Nephron progenitor cell (in vitro differentiated cells): ENCODE results near the gene AKTIP.

Source experiments
- DNase-seq: peaks from one replicate; pipeline ENCODE4 v3.0.0; 2021
- H3K27ac Mint-ChIP-seq: 2 replicates; pipeline ENCODE4 v1.8.0; 2021; ENCODE audit warnings: mild to moderate bottlenecking, moderate library complexity, mixed read lengths
- H3K27me3 Mint-ChIP-seq: 2 replicates; pipeline ENCODE4 v1.8.0; 2021; ENCODE audit warnings: mild to moderate bottlenecking, low read depth, mixed read lengths; ENCODE audit not compliant: poor library complexity
- H3K36me3 Mint-ChIP-seq: 2 replicates; pipeline ENCODE4 v1.8.0; 2021; ENCODE audit warnings: low read depth, mixed read lengths
- H3K4me1 Mint-ChIP-seq: 2 replicates; pipeline ENCODE4 v1.8.0; 2021; ENCODE audit warnings: mixed read lengths
- H3K4me3 Mint-ChIP-seq: 2 replicates; pipeline ENCODE4 v1.8.0; 2021; ENCODE audit warnings: mild to moderate bottlenecking, moderate library complexity, mixed read lengths
- H3K9me3 Mint-ChIP-seq: 2 replicates; pipeline ENCODE4 v1.8.0; 2021; ENCODE audit warnings: mild to moderate bottlenecking, moderate library complexity, mixed read lengths
- TF ChIP-seq, protein P1 (sequence below): fragments of 200-600 bp; sonication (generic); IDR thresholded peaks from 2 replicates; pipeline ENCODE4 v1.5.0; 2021; ENCODE audit warnings: antibody characterized with exemption

Gene AKTIP

DNA sequence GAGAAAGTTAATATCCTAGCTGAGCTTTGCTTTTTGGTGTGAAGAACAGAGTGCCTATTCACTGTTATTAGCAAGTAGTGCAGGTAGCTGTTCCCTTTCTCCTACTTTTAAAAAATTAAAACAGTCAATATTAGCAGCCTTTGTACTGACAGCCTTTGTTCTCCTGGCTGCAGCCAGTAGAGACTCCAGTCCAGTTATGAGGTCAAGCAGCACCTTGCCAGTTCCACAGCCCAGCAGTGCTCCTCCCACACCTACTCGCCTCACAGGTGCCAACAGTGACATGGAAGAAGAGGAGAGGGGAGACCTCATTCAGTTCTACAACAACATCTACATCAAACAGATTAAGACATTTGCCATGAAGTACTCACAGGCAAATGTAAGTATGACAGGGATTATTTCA, 22.6 kb downstream of the AKTIP start:
- H3K4me3 Mint-ChIP-seq, result no peak overlapping the region
- peaks cover 11% of the 10 kb centered on the region for H3K9me3 Mint-ChIP-seq

GRCh38 chr16:53478965-53479364, 24.0 kb downstream of the AKTIP start:
- Mint-ChIP-seq H3K4me1 (no peaks in the 10 kb centered on the region), H3K36me3 (peaks cover 92% of the 10 kb centered on the region), H3K4me3 (no peak overlapping the region), H3K27me3 (no peaks in the 10 kb centered on the region), H3K9me3 (no peaks in the 10 kb centered on the region), H3K27ac (no peak overlapping the region)
- TF ChIP-seq, protein P1, sequence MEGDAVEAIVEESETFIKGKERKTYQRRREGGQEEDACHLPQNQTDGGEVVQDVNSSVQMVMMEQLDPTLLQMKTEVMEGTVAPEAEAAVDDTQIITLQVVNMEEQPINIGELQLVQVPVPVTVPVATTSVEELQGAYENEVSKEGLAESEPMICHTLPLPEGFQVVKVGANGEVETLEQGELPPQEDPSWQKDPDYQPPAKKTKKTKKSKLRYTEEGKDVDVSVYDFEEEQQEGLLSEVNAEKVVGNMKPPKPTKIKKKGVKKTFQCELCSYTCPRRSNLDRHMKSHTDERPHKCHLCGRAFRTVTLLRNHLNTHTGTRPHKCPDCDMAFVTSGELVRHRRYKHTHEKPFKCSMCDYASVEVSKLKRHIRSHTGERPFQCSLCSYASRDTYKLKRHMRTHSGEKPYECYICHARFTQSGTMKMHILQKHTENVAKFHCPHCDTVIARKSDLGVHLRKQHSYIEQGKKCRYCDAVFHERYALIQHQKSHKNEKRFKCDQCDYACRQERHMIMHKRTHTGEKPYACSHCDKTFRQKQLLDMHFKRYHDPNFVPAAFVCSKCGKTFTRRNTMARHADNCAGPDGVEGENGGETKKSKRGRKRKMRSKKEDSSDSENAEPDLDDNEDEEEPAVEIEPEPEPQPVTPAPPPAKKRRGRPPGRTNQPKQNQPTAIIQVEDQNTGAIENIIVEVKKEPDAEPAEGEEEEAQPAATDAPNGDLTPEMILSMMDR, result no peak
- no peak for DNase-seq

More for the DNA sequence above, 22.6 kb downstream of the AKTIP start:
- DNase-seq, result no peak
- Mint-ChIP-seq H3K36me3 (peaks cover 95% of the 10 kb centered on the region), H3K27me3 (no peaks in the 10 kb centered on the region), H3K4me1 (no peaks in the 10 kb centered on the region), H3K27ac (no peak overlapping the region)
- TF ChIP-seq, protein P1, result no peak

DNA sequence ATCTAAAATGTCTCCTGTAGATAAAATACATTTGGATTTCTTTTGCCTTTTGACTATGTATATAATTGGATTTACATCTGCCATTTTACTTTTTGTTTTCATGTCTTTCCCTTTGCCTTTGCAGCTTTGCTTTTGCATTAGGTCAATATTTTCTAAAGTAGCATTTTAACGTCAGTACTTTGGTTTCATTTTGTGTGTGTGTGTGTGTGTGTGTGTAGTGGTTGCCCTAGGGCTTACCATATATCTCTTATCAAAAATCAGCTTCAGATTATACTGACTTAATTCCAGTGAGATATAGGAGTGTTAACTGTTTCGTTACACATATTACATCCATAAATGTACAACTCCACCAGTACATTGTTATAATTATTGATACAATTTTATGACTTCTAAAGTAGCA, 26.1 kb downstream of the AKTIP start:
- Mint-ChIP-seq H3K27ac (no peak overlapping the region), H3K4me3 (no peak overlapping the region), H3K9me3 (no peaks in the 10 kb centered on the region), H3K36me3 (peaks cover 92% of the 10 kb centered on the region), H3K4me1 (no peaks in the 10 kb centered on the region), H3K27me3 (no peaks in the 10 kb centered on the region)
- TF ChIP-seq, protein P1, result no peak
- DNase-seq, result no peak

DNA sequence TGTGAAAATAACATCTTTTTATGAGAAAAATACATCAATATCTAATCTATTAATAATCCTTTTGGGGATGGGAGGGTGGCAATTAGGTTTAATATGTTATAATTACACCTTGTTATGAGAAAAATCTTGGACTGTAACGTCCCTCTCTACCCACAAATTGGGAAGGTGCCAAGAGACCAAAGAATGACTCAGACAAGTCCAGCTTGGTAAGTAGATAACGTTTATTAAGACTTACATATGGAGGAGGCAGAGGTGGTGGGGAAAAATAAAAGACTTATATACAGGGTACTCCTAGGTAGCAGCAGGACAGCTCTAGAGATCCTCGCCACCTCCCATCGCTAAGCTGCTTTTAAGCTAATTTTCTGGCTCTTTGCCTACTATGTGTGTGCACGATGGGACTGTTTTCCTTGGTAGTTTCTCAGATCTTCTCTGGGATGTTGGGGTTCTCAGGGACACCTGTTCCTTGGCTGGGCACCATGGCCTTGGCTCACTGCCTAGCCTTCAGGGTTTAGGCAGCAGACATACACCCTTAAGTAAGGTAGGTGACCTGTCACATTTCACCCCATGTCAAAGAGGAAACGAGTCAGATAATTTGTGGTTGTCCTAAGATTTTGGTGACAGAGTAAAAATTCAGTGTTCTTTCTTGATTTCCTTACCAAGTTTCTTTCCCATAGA, 37.3 kb downstream of the AKTIP start:
- no peak overlapping the region for H3K27ac Mint-ChIP-seq
- DNase-seq, result no peak

GRCh38 chr16:53458635-53459034, 44.4 kb downstream of the AKTIP start:
- Mint-ChIP-seq H3K9me3 (no peaks in the 10 kb centered on the region), H3K36me3 (peaks cover 80% of the 10 kb centered on the region), H3K27me3 (no peaks in the 10 kb centered on the region), H3K4me3 (no peak overlapping the region), H3K27ac (no peak overlapping the region), H3K4me1 (no peaks in the 10 kb centered on the region)
- TF ChIP-seq, protein P1, result no peak
- no peak for DNase-seq

More for the DNA sequence above, 37.3 kb downstream of the AKTIP start:
- Mint-ChIP-seq H3K9me3 (no peaks in the 10 kb centered on the region), H3K36me3 (peaks cover 53% of the 10 kb centered on the region), H3K4me1 (no peaks in the 10 kb centered on the region), H3K27me3 (no peaks in the 10 kb centered on the region), H3K4me3 (no peak overlapping the region)
- TF ChIP-seq, protein P1, result no peak

GRCh38 chr16:53457670-53458069, 45.3 kb downstream of the AKTIP start:
- no peaks in the 10 kb centered on the region for H3K9me3 Mint-ChIP-seq
- TF ChIP-seq, protein P1, result no peak
- DNase-seq, result no peak

More at GRCh38 chr16:53457670-53458069, 45.3 kb downstream of the AKTIP start:
- Mint-ChIP-seq H3K27ac (no peak overlapping the region), H3K4me1 (no peaks in the 10 kb centered on the region), H3K36me3 (peaks cover 78% of the 10 kb centered on the region), H3K4me3 (no peak overlapping the region), H3K27me3 (no peaks in the 10 kb centered on the region)
